ENCODE data around the gene KIF14.
A peak's percentile ranks its signal among the peaks of the same experiment; 100 is the strongest.

Gene KIF14

GRCh38 chr1:200665861-200666260, 45.3 kb upstream of the KIF14 start:
- TF ChIP-seq, protein P1, sequence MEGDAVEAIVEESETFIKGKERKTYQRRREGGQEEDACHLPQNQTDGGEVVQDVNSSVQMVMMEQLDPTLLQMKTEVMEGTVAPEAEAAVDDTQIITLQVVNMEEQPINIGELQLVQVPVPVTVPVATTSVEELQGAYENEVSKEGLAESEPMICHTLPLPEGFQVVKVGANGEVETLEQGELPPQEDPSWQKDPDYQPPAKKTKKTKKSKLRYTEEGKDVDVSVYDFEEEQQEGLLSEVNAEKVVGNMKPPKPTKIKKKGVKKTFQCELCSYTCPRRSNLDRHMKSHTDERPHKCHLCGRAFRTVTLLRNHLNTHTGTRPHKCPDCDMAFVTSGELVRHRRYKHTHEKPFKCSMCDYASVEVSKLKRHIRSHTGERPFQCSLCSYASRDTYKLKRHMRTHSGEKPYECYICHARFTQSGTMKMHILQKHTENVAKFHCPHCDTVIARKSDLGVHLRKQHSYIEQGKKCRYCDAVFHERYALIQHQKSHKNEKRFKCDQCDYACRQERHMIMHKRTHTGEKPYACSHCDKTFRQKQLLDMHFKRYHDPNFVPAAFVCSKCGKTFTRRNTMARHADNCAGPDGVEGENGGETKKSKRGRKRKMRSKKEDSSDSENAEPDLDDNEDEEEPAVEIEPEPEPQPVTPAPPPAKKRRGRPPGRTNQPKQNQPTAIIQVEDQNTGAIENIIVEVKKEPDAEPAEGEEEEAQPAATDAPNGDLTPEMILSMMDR (IDR thresholded peaks at IDR 0.05; ENCODE audit: poor library complexity, severe bottlenecking): no peak
- H3K4me3 ChIP-seq (ENCODE audit: severe bottlenecking): no peak overlapping the region
- H3K27me3 ChIP-seq (ENCODE audit: insufficient read depth, poor library complexity, severe bottlenecking): no peaks in the 10 kb centered on the region
- no peak for DNase-seq (ENCODE audit: low spot score)
- peaks cover 67% of the 10 kb centered on the region for H3K36me3 ChIP-seq (ENCODE audit: low read depth)
- H3K9me3 ChIP-seq (ENCODE audit: severe bottlenecking): no peaks in the 10 kb centered on the region
- peak overlapping the region; percentile 24 for H3K27ac ChIP-seq (ENCODE audit: poor library complexity, severe bottlenecking)
- peaks cover 25% of the 10 kb centered on the region for H3K4me1 ChIP-seq (ENCODE audit: insufficient read depth, poor library complexity, severe bottlenecking)
- no peak for ATAC-seq (ENCODE audit: low read depth)

DNA sequence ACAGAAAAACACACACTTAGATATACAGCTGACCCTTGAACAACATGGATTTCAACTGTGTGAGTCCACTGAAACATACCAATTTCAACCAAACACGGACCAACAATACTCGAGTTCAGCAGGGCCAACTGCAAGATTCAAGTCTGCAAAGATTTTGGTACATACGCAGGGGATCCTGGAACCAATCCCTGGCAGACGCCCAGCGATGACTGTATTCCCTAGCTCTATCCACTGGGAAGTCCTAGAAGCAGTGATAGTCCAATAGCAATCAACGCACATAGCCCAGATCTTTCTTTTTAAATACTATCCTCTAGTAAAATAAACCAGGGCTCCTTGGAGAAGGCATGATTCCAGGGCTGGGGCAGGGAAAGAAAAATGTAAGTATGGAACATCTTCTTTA, 40.2 kb upstream of the KIF14 start:
- H3K36me3 ChIP-seq (ENCODE audit: low read depth): peaks cover 91% of the 10 kb centered on the region
- DNase-seq (ENCODE audit: low spot score): no peak
- H3K27me3 ChIP-seq (ENCODE audit: insufficient read depth, poor library complexity, severe bottlenecking): no peaks in the 10 kb centered on the region
- no peaks in the 10 kb centered on the region for H3K9me3 ChIP-seq (ENCODE audit: severe bottlenecking)
- TF ChIP-seq, protein P1 (IDR thresholded peaks at IDR 0.05; ENCODE audit: poor library complexity, severe bottlenecking): no peak
- no peak overlapping the region for H3K4me3 ChIP-seq (ENCODE audit: severe bottlenecking)
- ATAC-seq (ENCODE audit: low read depth): no peak
- H3K4me1 ChIP-seq (ENCODE audit: insufficient read depth, poor library complexity, severe bottlenecking): peaks cover 26% of the 10 kb centered on the region
- peak overlapping the region; percentile 98 for H3K27ac ChIP-seq (ENCODE audit: poor library complexity, severe bottlenecking)

- no peaks in the 10 kb centered on the region for H3K9me3 ChIP-seq (ENCODE audit: severe bottlenecking)
- TF ChIP-seq, protein P1 (IDR thresholded peaks at IDR 0.05; ENCODE audit: poor library complexity, severe bottlenecking): no peak
- ATAC-seq (ENCODE audit: low read depth) (peak; percentile 98), DNase-seq (ENCODE audit: low spot score) (peak; percentile 84)
- no peak overlapping the region for H3K4me3 ChIP-seq (ENCODE audit: severe bottlenecking)
- H3K4me1 ChIP-seq (ENCODE audit: insufficient read depth, poor library complexity, severe bottlenecking): peaks cover 32% of the 10 kb centered on the region
- peaks cover 89% of the 10 kb centered on the region for H3K36me3 ChIP-seq (ENCODE audit: low read depth)
- no peaks in the 10 kb centered on the region for H3K27me3 ChIP-seq (ENCODE audit: insufficient read depth, poor library complexity, severe bottlenecking)
- H3K27ac ChIP-seq (ENCODE audit: poor library complexity, severe bottlenecking): peak overlapping the region; percentile 98
Observed at GRCh38 chr1:200659269-200659668, 38.7 kb upstream of the KIF14 start.

DNA sequence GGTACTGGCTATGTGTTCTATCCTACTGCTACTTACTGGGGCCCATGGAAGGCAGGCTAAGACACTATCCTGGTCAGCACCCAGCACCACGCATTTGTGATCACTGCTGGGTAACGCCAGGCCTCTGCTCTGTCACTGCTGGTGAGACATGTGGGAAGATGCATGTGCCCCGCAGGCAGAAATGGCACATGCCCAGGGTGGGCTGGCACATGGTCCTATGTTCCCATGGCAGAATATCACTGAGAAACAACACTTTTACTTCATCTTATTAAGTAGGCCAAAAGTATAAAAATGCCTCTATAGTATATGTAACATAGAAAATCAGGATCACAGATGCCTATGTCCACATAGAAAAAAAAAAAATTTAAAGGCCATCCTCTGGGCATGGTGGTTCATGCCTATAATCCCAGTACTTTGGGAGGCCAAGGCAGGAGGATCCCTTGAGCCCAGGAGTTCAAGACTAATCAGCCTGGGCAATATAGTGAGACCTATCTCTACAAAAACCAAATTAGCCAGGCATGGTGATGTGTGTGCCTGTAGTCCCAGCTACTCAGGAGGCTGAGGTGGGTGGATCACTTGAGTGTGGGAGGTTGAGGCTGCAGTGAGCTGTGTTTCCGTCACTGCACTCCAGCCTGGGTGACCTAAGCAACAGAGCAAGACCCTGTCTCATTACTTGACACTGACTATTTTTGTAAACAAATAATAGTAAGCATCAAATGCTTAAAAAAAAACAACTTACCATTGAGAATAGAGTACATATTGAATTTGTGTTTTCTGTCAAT, 37.7 kb upstream of the KIF14 start:
- DNase-seq (ENCODE audit: low spot score) (no peak), ATAC-seq (ENCODE audit: low read depth) (no peak)
- Histone ChIP-seq H3K9me3 (ENCODE audit: severe bottlenecking) (no peaks in the 10 kb centered on the region), H3K36me3 (ENCODE audit: low read depth) (peaks cover 88% of the 10 kb centered on the region), H3K4me1 (ENCODE audit: insufficient read depth, poor library complexity, severe bottlenecking) (peaks cover 36% of the 10 kb centered on the region), H3K27me3 (ENCODE audit: insufficient read depth, poor library complexity, severe bottlenecking) (no peaks in the 10 kb centered on the region), H3K27ac (ENCODE audit: poor library complexity, severe bottlenecking) (peak overlapping the region; percentile 98), H3K4me3 (ENCODE audit: severe bottlenecking) (no peak overlapping the region)
- TF ChIP-seq, protein P1 (IDR thresholded peaks at IDR 0.05; ENCODE audit: poor library complexity, severe bottlenecking): no peak

DNA sequence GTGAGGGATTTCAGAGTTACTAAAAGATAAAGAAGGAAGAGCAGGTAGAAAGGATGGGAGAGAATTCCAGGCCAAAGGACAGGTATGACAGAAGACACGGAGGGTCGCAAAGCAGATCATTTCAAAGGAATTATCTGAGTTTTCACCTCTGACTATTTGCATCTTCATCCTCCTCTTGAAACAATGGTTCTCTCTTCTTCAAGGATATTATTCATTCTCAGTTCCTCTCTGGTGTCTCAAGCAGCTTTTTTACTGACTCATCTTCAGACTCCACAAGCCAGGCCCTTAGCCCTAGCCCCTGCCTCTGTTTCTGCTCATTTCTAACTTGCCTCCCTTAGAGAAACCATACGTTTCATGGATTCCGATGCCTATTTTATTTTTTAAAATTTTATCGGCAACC, 34.1 kb upstream of the KIF14 start:
- no peak for DNase-seq (ENCODE audit: low spot score)
- peak overlapping the region; percentile 98 for H3K27ac ChIP-seq (ENCODE audit: poor library complexity, severe bottlenecking)
- peak; percentile 37; the same call in 1 of the 3 replicates for ATAC-seq (ENCODE audit: low read depth)

More for the DNA sequence above, 34.1 kb upstream of the KIF14 start:
- peaks cover 26% of the 10 kb centered on the region for H3K4me1 ChIP-seq (ENCODE audit: insufficient read depth, poor library complexity, severe bottlenecking)
- TF ChIP-seq, protein P1 (IDR thresholded peaks at IDR 0.05; ENCODE audit: poor library complexity, severe bottlenecking): no peak
- H3K4me3 ChIP-seq (ENCODE audit: severe bottlenecking): no peak overlapping the region
- H3K9me3 ChIP-seq (ENCODE audit: severe bottlenecking): no peaks in the 10 kb centered on the region
- no peaks in the 10 kb centered on the region for H3K27me3 ChIP-seq (ENCODE audit: insufficient read depth, poor library complexity, severe bottlenecking)
- peaks cover 70% of the 10 kb centered on the region for H3K36me3 ChIP-seq (ENCODE audit: low read depth)
